NT2/D1 (cell line): ENCODE data around the gene CDC25B.

Source experiments
- SUZ12 ChIP-seq: IDR thresholded peaks from 2 replicates; pipeline ENCODE4 v1.6.1; 2011; ENCODE audit not compliant: insufficient read length, insufficient read depth; ENCODE audit errors: extremely low read depth
- ZNF274 ChIP-seq: IDR thresholded peaks from 2 replicates; pipeline ENCODE4 v1.6.1; 2011; ENCODE audit warnings: mild to moderate bottlenecking, low read depth, low read length

DNA sequence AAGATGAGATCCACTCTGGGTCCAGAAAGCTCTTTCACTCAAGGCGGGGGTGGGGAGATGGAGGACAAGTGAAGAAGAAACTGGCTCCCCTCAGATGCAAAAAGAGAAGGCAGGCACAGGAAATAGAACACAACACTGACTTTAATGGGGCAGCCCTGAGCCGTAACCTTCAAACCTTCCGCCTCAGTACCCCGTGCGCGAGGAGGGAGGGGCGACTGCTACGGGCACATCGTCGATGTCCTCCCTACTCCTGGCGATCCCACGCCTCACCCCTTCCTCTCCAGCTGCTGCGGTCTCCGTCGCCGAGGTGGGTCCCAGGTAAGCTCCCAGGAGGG lies 18.8 kb upstream of the CDC25B start:
- no peak for TF ChIP-seq ZNF274
- no peak for TF ChIP-seq SUZ12
